H9 (cell line): Measurements from ENCODE around the gene SMIM20. TPM values are rescaled to one million over a fixed set of nuclear protein-coding genes. Genes with fewer than 3 reads are reported as not detected.

Experiments
- DNase-seq: peaks from one replicate; pipeline ENCODE4 v3.0.0-alpha.2; 2017
- H2AFZ ChIP-seq: one replicate; pipeline ENCODE4 v1.6.1; 2013; ENCODE audit warnings: mild to moderate bottlenecking, low read length, control low read depth, moderate library complexity
- H2AK5ac ChIP-seq: 2 replicates; pipeline ENCODE4 v1.6.1; 2013; ENCODE audit warnings: low read length, control low read depth, mixed read lengths; ENCODE audit not compliant: insufficient read length
- H2BK120ac ChIP-seq: one replicate; pipeline ENCODE4 v1.6.1; 2013; ENCODE audit warnings: low read depth, mild to moderate bottlenecking, low read length, control low read depth, inconsistent platforms; ENCODE audit not compliant: poor library complexity, severe bottlenecking
- H2BK12ac ChIP-seq: 2 replicates; pipeline ENCODE4 v1.6.1; 2013; ENCODE audit warnings: low read length, control low read depth, mixed read lengths, low read depth; ENCODE audit not compliant: insufficient read length
- H2BK15ac ChIP-seq: 2 replicates; pipeline ENCODE4 v1.6.1; 2013; ENCODE audit warnings: low read depth, low read length, control low read depth
- H2BK20ac ChIP-seq: one replicate; pipeline ENCODE4 v1.6.1; 2013; ENCODE audit warnings: low read depth, mild to moderate bottlenecking, low read length, control low read depth, inconsistent platforms; ENCODE audit not compliant: poor library complexity, severe bottlenecking
- H2BK5ac ChIP-seq: 2 replicates; pipeline ENCODE4 v1.6.1; 2013; ENCODE audit warnings: low read length, control low read depth, mixed read lengths; ENCODE audit not compliant: insufficient read length
- H3K14ac ChIP-seq: 2 replicates; pipeline ENCODE4 v1.6.1; 2013; ENCODE audit warnings: low read length, control low read depth; ENCODE audit not compliant: insufficient read depth
- H3K18ac ChIP-seq: 2 replicates; pipeline ENCODE4 v1.6.1; 2013; ENCODE audit warnings: low read depth, mild to moderate bottlenecking, mixed read lengths, low read length, control low read depth; ENCODE audit not compliant: insufficient read length
- H3K23ac ChIP-seq: 2 replicates; pipeline ENCODE4 v1.6.1; 2013; ENCODE audit warnings: low read length, control low read depth, mixed read lengths, low read depth; ENCODE audit not compliant: insufficient read length
- H3K23me2 ChIP-seq: 2 replicates; pipeline ENCODE4 v1.6.1; 2013; ENCODE audit warnings: low read depth, mild to moderate bottlenecking, mixed read lengths, low read length, control low read depth; ENCODE audit not compliant: insufficient read length, poor library complexity, severe bottlenecking
- H3K27ac ChIP-seq: 2 replicates; pipeline ENCODE4 v1.5.1; 2013; ENCODE audit warnings: low read length, control low read depth, mixed read lengths, low read depth; ENCODE audit not compliant: insufficient read length
- H3K27me3 ChIP-seq: 2 replicates; pipeline ENCODE4 v1.6.1; 2013; ENCODE audit warnings: low read length, control low read depth, inconsistent platforms; ENCODE audit not compliant: insufficient read depth
- H3K4ac ChIP-seq: 2 replicates; pipeline ENCODE4 v1.6.1; 2013; ENCODE audit warnings: low read depth, mild to moderate bottlenecking, control low read depth, inconsistent platforms, low read length, moderate library complexity
- H3K4me1 ChIP-seq: 2 replicates; pipeline ENCODE4 v1.6.1; 2013; ENCODE audit warnings: low read length, control low read depth, inconsistent platforms; ENCODE audit not compliant: insufficient read depth
- H3K4me2 ChIP-seq: 2 replicates; pipeline ENCODE4 v1.6.1; 2013; ENCODE audit warnings: low read length, control low read depth, mixed read lengths; ENCODE audit not compliant: insufficient read length, insufficient read depth
- H3K56ac ChIP-seq: 2 replicates; pipeline ENCODE4 v1.6.1; 2013; ENCODE audit warnings: low read depth, mild to moderate bottlenecking, mixed read lengths, low read length, control low read depth; ENCODE audit not compliant: insufficient read length
- H3K79me1 ChIP-seq: 2 replicates; pipeline ENCODE4 v1.6.1; 2013; ENCODE audit warnings: low read depth, mild to moderate bottlenecking, moderate library complexity, low read length, control low read depth, inconsistent platforms; ENCODE audit not compliant: insufficient read depth, poor library complexity, severe bottlenecking
- H3K79me2 ChIP-seq: 2 replicates; pipeline ENCODE4 v1.6.1; 2013; ENCODE audit warnings: low read length, control low read depth, inconsistent platforms; ENCODE audit not compliant: insufficient read depth
- H3K9ac ChIP-seq: 2 replicates; pipeline ENCODE4 v1.6.1; 2013; ENCODE audit warnings: low read length, control low read depth, mixed read lengths; ENCODE audit not compliant: insufficient read length; ENCODE audit errors: extremely low read depth
- H3K9me3 ChIP-seq: one replicate; pipeline ENCODE4 v1.6.1; 2013; ENCODE audit warnings: low read depth, low read length, inconsistent platforms; ENCODE audit not compliant: control insufficient read depth
- H3T11ph ChIP-seq: one replicate; pipeline ENCODE4 v1.6.1; 2013; ENCODE audit warnings: mild to moderate bottlenecking, low read length, control low read depth, inconsistent platforms
- H4K20me1 ChIP-seq: one replicate; pipeline ENCODE4 v1.6.1; 2013; ENCODE audit not compliant: control insufficient read depth, insufficient read length, insufficient read depth
- H4K5ac ChIP-seq: 2 replicates; pipeline ENCODE4 v1.6.1; 2013; ENCODE audit warnings: low read depth, mild to moderate bottlenecking, mixed read lengths, low read length, control low read depth; ENCODE audit not compliant: insufficient read length
- H4K8ac ChIP-seq: replicated peaks from 2 replicates; pipeline ENCODE4 v1.6.1; 2013; ENCODE audit warnings: low read length, control low read depth, mixed read lengths, low read depth; ENCODE audit not compliant: insufficient read length
- H4K91ac ChIP-seq: 2 replicates; pipeline ENCODE4 v1.6.1; 2013; ENCODE audit warnings: low read depth, mild to moderate bottlenecking, moderate library complexity, mixed read lengths, low read length, control low read depth; ENCODE audit not compliant: insufficient read length
- H3K27ac Mint-ChIP-seq, 3 experiments: 2 replicates in 2 of 3; 3 replicates in 1 of 3; pipeline ENCODE4 v1.8.0; 2020 to 2021; ENCODE audit warnings: mixed read lengths in 3 of 3, mild to moderate bottlenecking in 1 of 3, moderate library complexity in 1 of 3
- H3K27me3 Mint-ChIP-seq: 2 replicates; pipeline ENCODE4 v1.8.0; 2021; ENCODE audit warnings: low read depth, mild to moderate bottlenecking, moderate library complexity, mixed read lengths
- H3K36me3 Mint-ChIP-seq, 3 experiments: 2 replicates in 2 of 3; 3 replicates in 1 of 3; pipeline ENCODE4 v1.8.0; 2020 to 2021; ENCODE audit warnings: low read depth in 3 of 3, mixed read lengths in 3 of 3; ENCODE audit not compliant: insufficient read depth in 1 of 3
- H3K4me1 Mint-ChIP-seq, 2 experiments: 2 replicates each; pipeline ENCODE4 v1.8.0; 2020; ENCODE audit warnings: mixed read lengths in 2 of 2
- H3K4me3 Mint-ChIP-seq, 2 experiments: 2 replicates in 1 of 2; 3 replicates in 1 of 2; pipeline ENCODE4 v1.8.0; 2020 to 2021; ENCODE audit warnings: mild to moderate bottlenecking in 2 of 2, mixed read lengths in 2 of 2, moderate library complexity in 1 of 2
- H3K9me3 Mint-ChIP-seq, 2 experiments: 2 replicates in 1 of 2; 3 replicates in 1 of 2; pipeline ENCODE4 v1.8.0; 2020; ENCODE audit warnings: mild to moderate bottlenecking in 2 of 2, mixed read lengths in 2 of 2, moderate library complexity in 1 of 2
- CTCF ChIP-seq: fragments of 200-600 bp; sonication (generic); conservative IDR thresholded peaks from 3 replicates; pipeline ENCODE4 v1.8.0; 2021; ENCODE audit warnings: antibody characterized with exemption, mild to moderate bottlenecking
- WGBS: extraction: QIAGEN DNeasy Blood & Tissue Kit; methylation state at CpG from one replicate; pipeline ENCODE4 v1.1.7; 2013; ENCODE audit warnings: missing lambda C conversion rate, low lambda C conversion rate, mixed read lengths; ENCODE audit not compliant: insufficient read length; ENCODE audit errors: extremely low coverage; 5-methylcytosine and 5-hydroxymethylcytosine counted together
- total RNA-seq: library from RNA; stranded (reverse); gene quantifications from 2 replicates; pipeline ENCODE4 v1.2.1, GENCODE V29; 2021

The SMIM20 gene
- total RNA-seq, 1 experiment from 2014 or later = 40.2 TPM

DNA sequence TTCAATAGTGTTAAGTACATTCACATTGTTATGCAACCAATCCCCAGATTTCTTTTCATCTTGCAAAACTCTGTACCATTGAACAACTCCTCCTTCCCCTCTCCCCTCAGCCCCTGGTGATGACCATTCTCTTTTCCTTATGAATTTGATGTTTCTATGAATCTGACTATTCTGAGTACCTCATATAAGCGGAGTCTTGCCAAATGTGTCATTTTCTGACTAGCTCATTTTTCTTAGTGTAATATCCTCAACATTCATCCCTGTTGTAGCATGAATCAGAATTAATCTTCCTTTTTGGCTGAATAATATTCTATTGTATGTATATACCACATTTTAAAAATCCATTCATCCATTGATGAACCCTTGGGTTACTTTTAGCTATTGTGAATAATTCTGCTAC lies 34.0 kb downstream of the SMIM20 start:
- H2BK5ac ChIP-seq = no peak overlapping the region
- Mint-ChIP-seq H3K27ac (no peak overlapping the region), H3K9me3 (no peaks in the 10 kb centered on the region), H3K4me3 (no peak overlapping the region), H3K27me3 (peaks cover 9% of the 10 kb centered on the region), H3K4me1 (peaks cover 42 to 46% of the 10 kb centered on the region in 2 experiments), H3K36me3 (no peaks in the 10 kb centered on the region)
- H4K20me1 ChIP-seq = no peaks in the 10 kb centered on the region
- no peak overlapping the region for H3K18ac ChIP-seq
- H3K4ac ChIP-seq = no peak overlapping the region
- H3K79me1 ChIP-seq = no peaks in the 10 kb centered on the region
- no peak overlapping the region for H3T11ph ChIP-seq
- no peak for DNase-seq
- H4K91ac ChIP-seq = no peak overlapping the region
- no peaks in the 10 kb centered on the region for H3K79me2 ChIP-seq
- H4K5ac ChIP-seq = no peak overlapping the region
- no peaks in the 10 kb centered on the region for H3K27me3 ChIP-seq
- TF ChIP-seq CTCF = no peak
- H3K27ac ChIP-seq = no peak overlapping the region
- no peak overlapping the region for H3K23ac ChIP-seq
- H2BK20ac ChIP-seq = no peak overlapping the region
- no peak overlapping the region for H2BK15ac ChIP-seq
- WGBS = no CpG with 5 or more reads among the region's 1 CpG
- no peak overlapping the region for H2BK120ac ChIP-seq
- no peak overlapping the region for H2AK5ac ChIP-seq
- no peak overlapping the region for H3K56ac ChIP-seq
- no peaks in the 10 kb centered on the region for H3K23me2 ChIP-seq
- H3K9ac ChIP-seq = no peak overlapping the region
- H3K4me1 ChIP-seq = peaks cover 6% of the 10 kb centered on the region; the same call in 1 of the 2 replicates
- no peak overlapping the region for H3K4me2 ChIP-seq
- H3K14ac ChIP-seq = no peak overlapping the region
- no peak overlapping the region for H2BK12ac ChIP-seq
- no peak overlapping the region for H2AFZ ChIP-seq
- H3K9me3 ChIP-seq = no peaks in the 10 kb centered on the region
- H4K8ac ChIP-seq = no peak overlapping the region
